WERI-Rb-1 (cell line): ENCODE measurements around the gene TPMT.
"Not testable (repeated sequence)": the region's sequence is repeated elsewhere in the genome, so short reads cannot be mapped to it uniquely, and the experiment has no call there.

Source experiments
- DNase-seq: peaks from one replicate; pipeline ENCODE4 v3.0.0-alpha.2; 2020
- H3K27ac ChIP-seq: fragments of 250-450 bp; sonication (Bioruptor Pico); 2 replicates; pipeline ENCODE4 v1.5.1; 2020; ENCODE audit warnings: mild to moderate bottlenecking, moderate library complexity
- H3K27me3 ChIP-seq: fragments of 250-450 bp; sonication (Bioruptor Pico); 2 replicates; pipeline ENCODE4 v1.5.1; 2021; ENCODE audit warnings: mild to moderate bottlenecking, low read depth, moderate library complexity; ENCODE audit not compliant: insufficient read depth, severe bottlenecking
- H3K36me3 ChIP-seq: fragments of 250-450 bp; sonication (Bioruptor Pico); 2 replicates; pipeline ENCODE4 v1.5.1; 2020; ENCODE audit warnings: mild to moderate bottlenecking, moderate library complexity
- H3K4me3 ChIP-seq: 2 replicates; pipeline ENCODE4 v1.5.1; 2011; ENCODE audit warnings: low read depth, mild to moderate bottlenecking, control low read depth, low read length
- H3K9me3 ChIP-seq: fragments of 250-450 bp; sonication (Bioruptor Pico); 2 replicates; pipeline ENCODE4 v1.5.1; 2021; ENCODE audit warnings: mild to moderate bottlenecking, moderate library complexity; ENCODE audit not compliant: severe bottlenecking
- CTCF ChIP-seq: IDR thresholded peaks from 2 replicates; pipeline ENCODE4 v1.5.1; 2011; ENCODE audit warnings: low read depth, mild to moderate bottlenecking, control low read depth, inconsistent platforms, low read length

TPMT gene

GRCh38 chr6:18179770-18180356 is 25.0 kb upstream of the TPMT start:
- DNase-seq, result no peak
- H3K36me3 ChIP-seq, result peaks cover under 1% of the 10 kb centered on the region; the same call in 1 of the 2 replicates
- no peak for TF ChIP-seq CTCF
- H3K9me3 ChIP-seq, result no peaks in the 10 kb centered on the region
- H3K27ac ChIP-seq, result no peak overlapping the region
- H3K4me3 ChIP-seq, result no peak overlapping the region
- H3K27me3 ChIP-seq, result no peaks in the 10 kb centered on the region

GRCh38 chr6:18178960-18179615 is 24.2 kb upstream of the TPMT start:
- H3K4me3 ChIP-seq, result no peak overlapping the region
- no peak for TF ChIP-seq CTCF
- peaks cover 4% of the 10 kb centered on the region; the same call in 1 of the 2 replicates for H3K36me3 ChIP-seq
- no peak for DNase-seq
- H3K27ac ChIP-seq, result no peak overlapping the region
- H3K9me3 ChIP-seq, result no peaks in the 10 kb centered on the region
- no peaks in the 10 kb centered on the region for H3K27me3 ChIP-seq

GRCh38 chr6:18177286-18177965 is 22.5 kb upstream of the TPMT start:
- no peak for TF ChIP-seq CTCF
- Histone ChIP-seq H3K4me3 (no peak overlapping the region), H3K36me3 (peaks cover 8% of the 10 kb centered on the region; the same call in 1 of the 2 replicates), H3K27me3 (no peaks in the 10 kb centered on the region), H3K27ac (no peak overlapping the region), H3K9me3 (no peaks in the 10 kb centered on the region)
- no peak for DNase-seq

GRCh38 chr6:18176198-18176597 is 21.3 kb upstream of the TPMT start:
- DNase-seq, H3K9me3 ChIP-seq, H3K4me3 ChIP-seq, H3K27me3 ChIP-seq, H3K27ac ChIP-seq: not testable (repeated sequence)
- peaks cover 11% of the 10 kb centered on the region; the same call in 1 of the 2 replicates for H3K36me3 ChIP-seq

- Histone ChIP-seq H3K36me3 (peaks cover 31% of the 10 kb centered on the region), H3K4me3 (no peak overlapping the region), H3K27me3 (no peaks in the 10 kb centered on the region), H3K9me3 (peaks cover 8% of the 10 kb centered on the region), H3K27ac (no peak overlapping the region)
- no peak for DNase-seq
- no peak for TF ChIP-seq CTCF
Observed at GRCh38 chr6:18171871-18172270, 17.0 kb upstream of the TPMT start.

- TF ChIP-seq CTCF, result no peak
- Histone ChIP-seq H3K27me3 (no peaks in the 10 kb centered on the region), H3K9me3 (peaks cover 8% of the 10 kb centered on the region), H3K27ac (no peak overlapping the region), H3K4me3 (no peak overlapping the region), H3K36me3 (peaks cover 42% of the 10 kb centered on the region)
- no peak for DNase-seq
Observed at GRCh38 chr6:18168264-18168663, 13.4 kb upstream of the TPMT start.
